H1 (cell line): ENCODE data around the gene CYP11A1. TPM values are rescaled to one million over a fixed set of nuclear protein-coding genes. Genes with fewer than 3 reads are reported as not detected.

Experiments
- EGR1 ChIP-seq: IDR thresholded peaks from 2 replicates; pipeline ENCODE4 v1.6.1; 2011; ENCODE audit warnings: low read depth, low read length, borderline replicate concordance
- USF2 ChIP-seq: IDR thresholded peaks from 2 replicates; pipeline ENCODE4 v1.6.1; 2011; ENCODE audit warnings: low read length, improper control_type of control experiment
- polyA plus RNA-seq, 7 experiments: library from polyadenylated mRNA; depleted of rRNA in 3 of 7; stranded (reverse) in 5 of 7; unstranded in 2 of 7; fragments of >200 nt in 5 of 7; fragments of 200-250 nt in 2 of 7; gene quantifications; 1 replicate in 5 of 7; 2 replicates in 1 of 7; 4 replicates in 1 of 7; pipeline versions ENCODE4 v1.2.1 to v1.2.3, GENCODE V29; 2011 to 2013; ENCODE audit warnings: missing spikeins in 2 of 7, mixed read lengths in 2 of 7
- total RNA-seq: library from RNA; stranded (reverse); fragmentation: NEBNext Ultra II Directional; extraction: Animal tissue kit (Norgen Biotek cat#: 25700); gene quantifications from 2 replicates; pipeline ENCODE4 v1.2.1, GENCODE V29; 2021

The CYP11A1 gene
- total and polyA plus RNA-seq, 2 of the 8 experiments (the other 6 are each of a cell fraction or from before 2014, with no cell fraction given): 1.9 to 7.2 TPM

- no peak for TF ChIP-seq USF2
- TF ChIP-seq EGR1: no peak
Measured at GRCh38 chr15:74405823-74406222, 38.4 kb upstream of the CYP11A1 start (continued).
